Keratinocyte (primary cell): ENCODE data around the gene GALNT13. TPM values are rescaled to one million over a fixed set of nuclear protein-coding genes. Genes with fewer than 3 reads are reported as not detected.

Experiments used
- DNase-seq: peaks from one replicate; pipeline ENCODE4 v3.0.0-alpha.2; 2011; ENCODE audit warnings: low read depth, missing footprints, low spot score
- FAIRE-seq: peaks from 2 replicates; lab custom pipeline; 2011; peaks lifted over from hg19 to GRCh38; lab: Jason Lieb, UNC
- H2AFZ ChIP-seq: 2 replicates; pipeline ENCODE4 v1.6.0; 2012; ENCODE audit warnings: low read length, control low read depth, inconsistent platforms; ENCODE audit not compliant: control insufficient read depth
- H3K27ac ChIP-seq: 2 replicates; pipeline ENCODE4 v1.5.1; 2011; ENCODE audit warnings: low read length; ENCODE audit not compliant: control insufficient read depth, insufficient read depth
- H3K27me3 ChIP-seq: 3 replicates; pipeline ENCODE4 v1.6.0; 2011; ENCODE audit warnings: low read length; ENCODE audit not compliant: control insufficient read depth, insufficient read depth; ENCODE audit errors: extremely low read depth
- H3K36me3 ChIP-seq, 2 experiments: 2 replicates in 1 of 2; 3 replicates in 1 of 2; pipeline ENCODE4 v1.5.1; 2011; ENCODE audit warnings: low read length in 2 of 2, mild to moderate bottlenecking in 1 of 2; ENCODE audit not compliant: control insufficient read depth in 2 of 2, insufficient read depth in 2 of 2; ENCODE audit errors: extremely low read depth in 1 of 2
- H3K4me1 ChIP-seq: 3 replicates; pipeline ENCODE4 v1.5.1; 2011; ENCODE audit warnings: low read length; ENCODE audit not compliant: control insufficient read depth, insufficient read depth; ENCODE audit errors: extremely low read depth
- H3K4me2 ChIP-seq: 3 replicates; pipeline ENCODE4 v1.6.0; 2011; ENCODE audit warnings: low read depth, low read length; ENCODE audit not compliant: control insufficient read depth, insufficient read depth; ENCODE audit errors: extremely low read depth
- H3K4me3 ChIP-seq, 3 experiments: fragments of 200-600 bp in 1 of 3; sonication (generic) in 1 of 3; 2 replicates in 2 of 3; 3 replicates in 1 of 3; pipeline ENCODE4 v1.5.1; 2011 to 2016; ENCODE audit warnings: low read length in 3 of 3, mild to moderate bottlenecking in 3 of 3, control low read depth in 2 of 3, inconsistent platforms in 1 of 3, low read depth in 1 of 3, mixed read lengths in 1 of 3, mixed run types in 1 of 3, moderate library complexity in 1 of 3; ENCODE audit not compliant: control insufficient read depth in 2 of 3, insufficient read depth in 2 of 3; ENCODE audit errors: extremely low read depth in 1 of 3
- H3K79me2 ChIP-seq: 2 replicates; pipeline ENCODE4 v1.6.0; 2012; ENCODE audit warnings: low read length; ENCODE audit not compliant: control insufficient read depth, insufficient read depth
- H3K9ac ChIP-seq: 3 replicates; pipeline ENCODE4 v1.6.0; 2011; ENCODE audit warnings: low read length; ENCODE audit not compliant: control insufficient read depth, insufficient read depth; ENCODE audit errors: extremely low read depth
- H3K9me1 ChIP-seq: 3 replicates; pipeline ENCODE4 v1.6.0; 2011; ENCODE audit warnings: low read length; ENCODE audit not compliant: control insufficient read depth, insufficient read depth; ENCODE audit errors: extremely low read depth
- H3K9me3 ChIP-seq: 2 replicates; pipeline ENCODE4 v1.5.1; 2012; ENCODE audit warnings: low read depth, low read length; ENCODE audit not compliant: control insufficient read depth
- H4K20me1 ChIP-seq: 3 replicates; pipeline ENCODE4 v1.6.0; 2011; ENCODE audit warnings: low read length; ENCODE audit not compliant: control insufficient read depth, insufficient read depth; ENCODE audit errors: extremely low read depth
- EZH2 ChIP-seq: IDR thresholded peaks from one replicate; pipeline ENCODE4 v1.6.1; 2012; ENCODE audit warnings: inconsistent platforms, mild to moderate bottlenecking, low read length, moderate library complexity
- dilution Hi-C: fragments of 300-500 bp; cut with MboI; formaldehyde crosslinking; loops from one replicate; pipeline ENCODE4 v1.7.0; 2020; ENCODE audit warnings: low sequenced_read_pairs; ENCODE audit not compliant: extremely low pct_ligation_motif_present
- polyA plus RNA-seq, 5 experiments: library from polyadenylated mRNA; depleted of rRNA in 3 of 5; stranded (reverse) in 3 of 5; stranded (forward) in 1 of 5; unstranded in 1 of 5; fragments of >200 nt; gene quantifications; 1 replicate in 1 of 5; 2 replicates in 3 of 5; 3 replicates in 1 of 5; pipeline versions ENCODE4 v1.2.1 to v1.2.3, GENCODE V29; 2011 to 2012; ENCODE audit warnings: missing spikeins in 2 of 5, low read depth in 1 of 5, low replicate concordance in 1 of 5
- TF ChIP-seq, protein P1 (sequence below), 3 experiments: IDR thresholded peaks in 1 of 3; conservative IDR thresholded peaks in 1 of 3; optimal IDR thresholded peaks in 1 of 3; 2 replicates in 2 of 3; 3 replicates in 1 of 3; pipeline versions ENCODE3 to v1.5.1; 2011; ENCODE audit warnings: low read length in 3 of 3, mild to moderate bottlenecking in 3 of 3, moderate library complexity in 2 of 3, control low read depth in 1 of 3, inconsistent platforms in 1 of 3; ENCODE audit not compliant: insufficient read depth in 2 of 3; ENCODE audit errors: extremely low read depth in 1 of 3

Gene GALNT13
- polyA plus RNA-seq, 1 donor (not counting 4 experiments of a cell fraction or from before 2014, with no cell fraction given), result not detected

DNA sequence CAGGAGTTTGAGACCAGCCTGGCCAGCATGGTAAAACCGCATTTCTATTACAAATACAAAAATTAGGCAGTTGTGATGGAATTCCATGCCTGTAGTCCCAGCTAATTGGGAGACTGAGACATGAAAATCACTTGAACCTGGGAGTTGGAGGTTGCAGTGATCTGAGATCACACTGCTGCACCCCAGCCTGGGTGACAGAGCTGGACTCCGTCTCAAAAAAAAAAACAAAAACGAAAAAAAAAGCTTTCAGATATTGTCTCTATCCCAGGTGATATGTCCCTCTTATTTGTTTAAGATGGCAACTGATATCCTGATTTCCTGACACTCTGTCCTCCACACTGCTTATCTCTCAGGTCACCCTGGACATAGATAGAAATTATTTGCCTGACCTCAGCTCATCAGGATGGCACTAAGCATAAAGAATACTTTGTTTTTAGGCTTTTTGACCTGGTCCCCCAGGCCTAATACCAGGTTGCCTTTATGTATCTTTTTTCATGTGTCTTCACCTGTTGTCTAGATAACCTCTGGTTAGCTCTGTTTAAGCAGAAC lies 531.6 kb downstream of the GALNT13 start:
- no peak for FAIRE-seq
- H3K79me2 ChIP-seq, result no peaks in the 10 kb centered on the region
- no peak for DNase-seq
- H3K9ac ChIP-seq, result no peak overlapping the region
- H3K9me1 ChIP-seq, result no peaks in the 10 kb centered on the region
- H3K9me3 ChIP-seq, result no peaks in the 10 kb centered on the region
- H3K4me2 ChIP-seq, result no peak overlapping the region
- H4K20me1 ChIP-seq, result no peaks in the 10 kb centered on the region
- H3K27me3 ChIP-seq, result no peaks in the 10 kb centered on the region
- H3K4me1 ChIP-seq, result no peaks in the 10 kb centered on the region
- TF ChIP-seq EZH2, result no peak
- TF ChIP-seq, protein P1, sequence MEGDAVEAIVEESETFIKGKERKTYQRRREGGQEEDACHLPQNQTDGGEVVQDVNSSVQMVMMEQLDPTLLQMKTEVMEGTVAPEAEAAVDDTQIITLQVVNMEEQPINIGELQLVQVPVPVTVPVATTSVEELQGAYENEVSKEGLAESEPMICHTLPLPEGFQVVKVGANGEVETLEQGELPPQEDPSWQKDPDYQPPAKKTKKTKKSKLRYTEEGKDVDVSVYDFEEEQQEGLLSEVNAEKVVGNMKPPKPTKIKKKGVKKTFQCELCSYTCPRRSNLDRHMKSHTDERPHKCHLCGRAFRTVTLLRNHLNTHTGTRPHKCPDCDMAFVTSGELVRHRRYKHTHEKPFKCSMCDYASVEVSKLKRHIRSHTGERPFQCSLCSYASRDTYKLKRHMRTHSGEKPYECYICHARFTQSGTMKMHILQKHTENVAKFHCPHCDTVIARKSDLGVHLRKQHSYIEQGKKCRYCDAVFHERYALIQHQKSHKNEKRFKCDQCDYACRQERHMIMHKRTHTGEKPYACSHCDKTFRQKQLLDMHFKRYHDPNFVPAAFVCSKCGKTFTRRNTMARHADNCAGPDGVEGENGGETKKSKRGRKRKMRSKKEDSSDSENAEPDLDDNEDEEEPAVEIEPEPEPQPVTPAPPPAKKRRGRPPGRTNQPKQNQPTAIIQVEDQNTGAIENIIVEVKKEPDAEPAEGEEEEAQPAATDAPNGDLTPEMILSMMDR (optimal IDR thresholded peaks at IDR 0.05 in 1 of 3, IDR thresholded peaks at IDR 0.05 in 1 of 3, conservative IDR thresholded peaks at IDR 0.05 in 1 of 3; ENCODE audit: extremely low read depth in 1 of 3, insufficient read depth in 2 of 3, low read length in 3 of 3), result no peak
- no peak overlapping the region for H3K4me3 ChIP-seq
- no peaks in the 10 kb centered on the region for H3K36me3 ChIP-seq
- H2AFZ ChIP-seq, result no peak overlapping the region
- dilution Hi-C loops, result no loop called here
- no peak overlapping the region for H3K27ac ChIP-seq

DNA sequence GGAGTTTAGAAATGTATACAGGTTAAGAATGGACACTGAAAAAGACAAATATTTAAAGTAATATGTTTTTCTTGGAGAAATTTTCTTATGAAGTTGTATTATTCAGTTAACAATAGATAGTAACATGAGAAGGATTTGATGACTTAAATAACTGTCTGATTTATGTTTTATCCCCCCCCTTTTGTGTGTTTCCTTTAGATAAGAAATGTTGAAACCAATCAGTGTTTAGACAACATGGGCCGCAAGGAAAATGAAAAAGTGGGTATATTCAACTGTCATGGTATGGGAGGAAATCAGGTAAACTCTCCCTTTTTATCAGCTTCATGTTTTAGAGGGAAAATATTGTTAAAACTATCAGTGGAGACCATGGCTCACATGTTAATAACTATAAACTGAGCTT lies 537.1 kb downstream of the GALNT13 start:
- Histone ChIP-seq H3K9me1 (no peaks in the 10 kb centered on the region), H3K4me3 (no peak overlapping the region), H2AFZ (no peak overlapping the region), H3K27ac (no peak overlapping the region), H4K20me1 (no peaks in the 10 kb centered on the region), H3K4me1 (no peaks in the 10 kb centered on the region), H3K36me3 (no peaks in the 10 kb centered on the region), H3K27me3 (no peaks in the 10 kb centered on the region), H3K9me3 (no peaks in the 10 kb centered on the region), H3K4me2 (no peak overlapping the region), H3K79me2 (no peaks in the 10 kb centered on the region), H3K9ac (no peak overlapping the region)
- TF ChIP-seq, protein P1 (optimal IDR thresholded peaks at IDR 0.05 in 1 of 3, IDR thresholded peaks at IDR 0.05 in 1 of 3, conservative IDR thresholded peaks at IDR 0.05 in 1 of 3; ENCODE audit: extremely low read depth in 1 of 3, insufficient read depth in 2 of 3, low read length in 3 of 3), result no peak
- TF ChIP-seq EZH2, result no peak
- dilution Hi-C loops, result no loop called here
- FAIRE-seq, result no peak
- no peak for DNase-seq
